ENCODE results near the gene CCDC120.

DNA sequence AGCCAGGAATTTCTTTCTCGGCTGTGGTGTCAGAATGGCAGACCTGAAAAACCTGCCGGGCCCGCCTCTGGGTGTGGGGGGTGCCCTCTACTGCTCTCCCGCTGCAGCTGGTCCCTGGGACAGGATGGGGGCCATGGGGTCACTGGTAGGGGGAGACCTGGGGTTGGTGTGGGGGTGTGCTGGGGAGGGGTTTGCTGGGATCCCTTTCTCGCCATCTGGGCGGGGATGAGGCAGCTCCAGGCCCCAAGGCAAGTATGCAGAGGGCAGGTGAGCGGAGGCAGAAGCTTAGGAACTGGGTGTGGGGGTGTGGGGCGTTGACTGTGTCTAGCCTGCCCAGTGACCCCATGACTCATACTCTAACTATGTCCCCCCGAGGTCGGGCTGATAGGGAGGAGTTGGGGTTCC, 884 bp downstream of the CCDC120 start:
- TF ChIP-seq EZH2 (optimal IDR thresholded peaks at IDR 0.05; ENCODE audit: low read depth, low read length) = no peak
- TF ChIP-seq, protein P1, sequence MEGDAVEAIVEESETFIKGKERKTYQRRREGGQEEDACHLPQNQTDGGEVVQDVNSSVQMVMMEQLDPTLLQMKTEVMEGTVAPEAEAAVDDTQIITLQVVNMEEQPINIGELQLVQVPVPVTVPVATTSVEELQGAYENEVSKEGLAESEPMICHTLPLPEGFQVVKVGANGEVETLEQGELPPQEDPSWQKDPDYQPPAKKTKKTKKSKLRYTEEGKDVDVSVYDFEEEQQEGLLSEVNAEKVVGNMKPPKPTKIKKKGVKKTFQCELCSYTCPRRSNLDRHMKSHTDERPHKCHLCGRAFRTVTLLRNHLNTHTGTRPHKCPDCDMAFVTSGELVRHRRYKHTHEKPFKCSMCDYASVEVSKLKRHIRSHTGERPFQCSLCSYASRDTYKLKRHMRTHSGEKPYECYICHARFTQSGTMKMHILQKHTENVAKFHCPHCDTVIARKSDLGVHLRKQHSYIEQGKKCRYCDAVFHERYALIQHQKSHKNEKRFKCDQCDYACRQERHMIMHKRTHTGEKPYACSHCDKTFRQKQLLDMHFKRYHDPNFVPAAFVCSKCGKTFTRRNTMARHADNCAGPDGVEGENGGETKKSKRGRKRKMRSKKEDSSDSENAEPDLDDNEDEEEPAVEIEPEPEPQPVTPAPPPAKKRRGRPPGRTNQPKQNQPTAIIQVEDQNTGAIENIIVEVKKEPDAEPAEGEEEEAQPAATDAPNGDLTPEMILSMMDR (IDR thresholded peaks at IDR 0.05; ENCODE audit: low read length) = no peak
